GM19240 (cell line): ENCODE results near the gene RBAK.
"Not testable (repeated sequence)": the region's sequence is repeated elsewhere in the genome, so short reads cannot be mapped to it uniquely, and the experiment has no call there.

Source experiments
- DNase-seq: peaks from one replicate; pipeline ENCODE4 v3.0.0; 2011; ENCODE audit warnings: low spot score; ENCODE audit not compliant: insufficient read length

Gene RBAK

DNA sequence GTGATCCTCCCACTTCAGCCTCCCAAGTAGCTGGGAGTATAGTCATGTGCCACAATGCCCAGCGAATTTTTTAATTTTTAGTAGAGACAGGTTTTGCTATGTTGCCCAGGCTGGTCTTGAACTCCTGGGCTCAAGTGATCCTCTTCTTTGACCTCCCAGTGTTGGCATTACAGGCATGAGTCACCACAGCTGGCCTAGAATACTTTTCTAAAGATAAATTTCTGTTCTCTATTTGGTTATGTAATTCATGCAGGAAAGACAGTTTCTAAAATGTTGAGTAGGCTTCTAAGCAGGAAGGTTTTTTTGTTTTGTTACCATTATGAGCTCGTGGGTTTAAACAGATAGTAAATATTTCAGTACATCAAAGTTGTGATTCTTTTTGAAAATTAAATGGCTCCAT lies 5.0 kb downstream of the RBAK start:
- no peak for DNase-seq

DNA sequence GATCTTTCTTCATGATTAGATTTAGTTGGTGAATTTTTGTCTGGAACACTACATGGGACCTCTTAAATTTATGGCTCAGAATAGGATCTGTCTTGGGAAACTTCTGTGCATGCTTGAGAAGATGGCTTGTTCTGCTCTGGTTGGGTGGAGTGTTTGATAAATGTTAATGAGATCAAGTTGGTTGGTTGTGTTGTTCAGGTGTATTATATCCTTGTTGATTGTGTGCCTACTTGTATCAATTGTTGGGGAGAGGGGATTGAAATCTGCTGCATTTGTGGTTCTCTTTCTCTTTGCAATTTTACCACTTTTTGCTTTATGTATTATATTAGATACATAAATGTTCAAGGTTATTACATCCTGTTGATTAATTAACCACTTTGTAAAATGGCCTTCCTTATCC lies 6.1 kb downstream of the RBAK start:
- not testable (repeated sequence) for DNase-seq

DNA sequence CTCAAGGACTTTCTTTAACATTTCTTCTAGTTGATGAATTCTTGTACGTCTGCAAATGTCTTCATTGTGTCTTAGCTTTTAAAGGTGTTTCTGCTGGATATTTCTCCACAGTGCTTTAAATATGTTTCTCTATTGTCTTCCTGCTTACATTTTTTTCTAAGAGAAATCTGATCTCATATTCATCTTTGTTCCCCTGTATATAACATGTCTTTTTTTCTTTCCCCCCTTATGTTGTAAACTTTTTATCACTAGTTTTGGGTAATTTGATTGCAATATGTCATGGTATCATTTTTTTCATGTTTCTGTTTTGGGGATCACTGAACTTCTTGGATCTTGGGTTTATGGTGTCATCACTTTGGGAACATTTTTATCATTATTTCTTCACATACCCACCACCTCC lies 7.5 kb downstream of the RBAK start:
- no peak for DNase-seq

DNA sequence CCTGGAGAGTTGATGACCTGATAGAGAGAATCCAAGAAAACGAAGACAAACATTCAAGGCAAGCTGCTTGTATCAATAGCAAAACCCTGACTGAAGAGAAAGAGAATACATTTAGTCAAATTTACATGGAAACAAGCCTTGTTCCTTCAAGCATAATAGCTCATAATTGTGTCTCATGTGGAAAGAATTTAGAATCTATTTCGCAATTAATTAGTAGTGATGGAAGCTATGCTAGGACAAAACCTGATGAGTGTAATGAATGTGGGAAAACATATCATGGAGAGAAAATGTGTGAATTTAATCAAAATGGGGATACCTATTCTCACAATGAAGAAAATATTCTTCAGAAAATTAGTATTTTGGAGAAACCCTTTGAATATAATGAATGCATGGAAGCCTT lies 18.0 kb downstream of the RBAK start:
- no peak for DNase-seq

DNA sequence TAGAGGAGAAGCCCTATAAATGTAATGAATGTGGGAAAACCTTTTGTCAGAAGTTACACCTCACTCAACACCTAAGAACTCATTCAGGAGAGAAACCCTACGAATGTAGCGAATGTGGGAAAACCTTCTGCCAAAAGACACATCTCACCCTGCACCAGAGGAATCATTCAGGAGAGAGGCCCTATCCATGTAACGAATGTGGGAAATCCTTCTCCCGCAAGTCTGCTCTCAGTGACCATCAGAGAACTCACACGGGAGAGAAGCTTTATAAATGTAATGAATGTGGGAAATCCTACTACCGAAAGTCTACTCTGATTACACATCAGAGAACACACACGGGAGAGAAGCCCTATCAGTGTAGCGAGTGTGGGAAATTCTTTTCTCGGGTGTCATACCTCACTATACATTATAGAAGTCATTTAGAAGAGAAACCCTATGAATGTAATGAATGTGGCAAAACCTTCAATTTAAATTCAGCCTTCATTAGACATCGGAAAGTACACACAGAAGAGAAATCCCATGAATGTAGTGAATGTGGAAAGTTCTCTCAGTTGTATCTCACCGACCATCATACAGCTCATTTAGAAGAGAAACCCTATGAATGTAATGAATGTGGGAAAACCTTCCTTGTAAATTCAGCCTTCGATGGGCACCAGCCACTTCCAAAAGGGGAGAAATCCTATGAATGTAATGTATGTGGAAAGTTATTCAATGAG lies 18.9 kb downstream of the RBAK start:
- no peak for DNase-seq

GRCh38 chr7:5065107-5065407 lies 19.4 kb downstream of the RBAK start:
- no peak for DNase-seq

DNA sequence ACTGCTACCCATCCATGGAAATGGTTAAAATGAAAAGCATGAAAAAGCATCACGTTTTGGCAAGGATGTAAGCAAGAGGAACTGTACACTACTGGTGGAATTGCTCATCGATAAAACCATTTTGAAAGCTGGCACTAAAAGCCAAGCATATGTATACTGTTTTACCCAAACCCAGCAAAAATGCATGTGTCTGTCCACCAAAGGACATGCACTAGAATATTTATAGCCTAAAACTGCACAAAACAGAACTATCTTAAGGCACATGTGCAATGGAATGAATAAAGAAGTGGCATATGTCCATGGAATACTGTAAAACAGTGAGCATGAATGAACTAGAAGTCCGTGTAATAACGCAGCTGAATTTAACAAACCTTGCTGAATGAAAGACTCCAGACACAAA lies 22.9 kb downstream of the RBAK start:
- DNase-seq: no peak

DNA sequence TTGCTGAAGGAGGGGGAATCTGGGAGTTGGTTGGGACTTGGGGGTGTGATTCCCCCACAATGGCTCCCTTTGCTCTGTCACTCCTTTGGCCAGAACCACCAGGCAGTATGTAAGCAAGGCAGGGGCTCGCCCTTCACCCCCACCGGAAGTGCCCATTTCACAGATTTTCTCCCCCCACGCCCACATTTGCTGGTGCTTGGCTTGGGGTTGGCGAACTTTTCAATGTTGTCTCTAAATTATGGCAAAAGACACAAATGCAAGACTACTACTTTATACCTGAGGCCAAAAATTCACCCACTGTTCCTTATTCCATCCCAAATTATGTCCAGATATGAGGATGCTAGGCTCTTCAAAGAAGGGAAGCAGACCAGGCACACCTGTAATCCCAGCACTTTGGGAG lies 24.5 kb downstream of the RBAK start:
- DNase-seq: no peak

- not testable (repeated sequence) for DNase-seq
Observed at GRCh38 chr7:5075187-5075586, 29.5 kb downstream of the RBAK start.

DNA sequence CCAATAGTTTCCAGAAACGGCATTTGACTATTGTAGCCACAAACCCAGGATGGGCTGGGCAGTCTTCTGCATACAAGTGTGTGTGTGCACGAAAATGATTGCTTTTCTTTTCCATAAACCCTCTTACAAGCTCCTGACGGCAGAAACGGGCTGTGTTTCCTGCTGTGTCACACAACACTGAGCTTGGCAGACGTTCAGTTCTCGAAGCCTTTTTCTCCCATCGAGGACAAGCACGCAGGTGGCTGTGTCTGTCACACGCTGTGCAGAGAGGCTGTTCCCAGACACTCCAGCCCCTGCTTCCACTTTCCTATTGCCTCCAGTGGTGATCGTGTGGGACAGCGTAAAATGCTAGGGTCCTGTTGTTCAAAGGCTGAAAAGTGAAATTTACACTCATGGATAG lies 32.1 kb downstream of the RBAK start:
- DNase-seq: no peak

- DNase-seq: no peak
Observed at GRCh38 chr7:5082806-5083205, 37.1 kb downstream of the RBAK start.

- no peak for DNase-seq
Observed at GRCh38 chr7:5083311-5083711, 37.7 kb downstream of the RBAK start.

DNA sequence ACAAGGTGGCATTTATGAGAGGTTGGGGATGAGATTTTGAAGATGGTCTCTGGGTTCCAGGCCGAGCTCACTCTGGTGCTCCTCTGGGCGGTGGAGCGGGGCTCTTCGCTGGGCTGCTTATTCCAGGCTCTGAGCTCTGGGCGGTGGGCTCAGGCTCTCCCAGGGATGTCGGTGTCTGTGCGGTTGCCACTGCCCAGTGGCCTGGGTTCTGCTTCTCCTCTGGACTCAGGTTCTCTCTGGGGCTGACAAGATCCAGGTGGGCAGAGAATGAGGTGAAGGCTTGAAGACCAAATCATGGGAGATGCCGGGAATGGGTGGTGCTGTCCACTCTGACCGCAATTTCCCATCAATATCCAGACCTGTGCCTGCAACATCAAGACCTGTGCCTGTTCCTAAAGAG lies 40.6 kb downstream of the RBAK start:
- no peak for DNase-seq

DNA sequence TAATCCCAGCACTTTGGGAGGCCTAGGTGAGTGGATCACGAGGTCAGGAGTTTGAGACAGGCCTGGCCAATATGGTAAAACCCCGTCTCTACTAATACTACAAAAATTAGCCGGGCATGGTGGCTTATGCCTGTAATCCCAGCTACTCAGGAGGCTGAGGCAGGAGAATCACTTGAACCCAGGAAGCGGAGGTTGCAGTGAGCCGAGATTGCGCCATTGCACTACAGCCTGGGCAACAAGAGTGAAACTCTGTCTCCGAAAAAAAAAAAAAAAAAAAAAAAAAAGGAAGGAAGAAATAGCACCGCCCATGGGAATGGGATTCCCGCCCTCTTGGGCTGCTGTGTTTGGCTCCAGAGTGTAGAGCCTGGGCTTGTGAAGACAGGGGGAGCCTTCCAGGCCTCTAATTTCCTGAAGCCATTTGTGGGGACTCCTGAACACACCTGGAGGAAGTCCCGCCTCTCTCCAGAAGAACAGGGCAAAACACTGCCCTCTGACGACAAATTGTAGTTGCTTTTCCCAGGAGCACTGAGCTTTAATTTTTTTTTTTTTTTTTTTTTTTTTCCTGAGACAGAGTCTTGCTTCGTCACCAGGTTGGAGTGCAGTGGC lies 42.7 kb downstream of the RBAK start:
- not testable (repeated sequence) for DNase-seq

- DNase-seq: no peak
Observed at GRCh38 chr7:5088906-5089305, 43.2 kb downstream of the RBAK start.

GRCh38 chr7:5093948-5094347 lies 48.3 kb downstream of the RBAK start:
- no peak for DNase-seq

DNA sequence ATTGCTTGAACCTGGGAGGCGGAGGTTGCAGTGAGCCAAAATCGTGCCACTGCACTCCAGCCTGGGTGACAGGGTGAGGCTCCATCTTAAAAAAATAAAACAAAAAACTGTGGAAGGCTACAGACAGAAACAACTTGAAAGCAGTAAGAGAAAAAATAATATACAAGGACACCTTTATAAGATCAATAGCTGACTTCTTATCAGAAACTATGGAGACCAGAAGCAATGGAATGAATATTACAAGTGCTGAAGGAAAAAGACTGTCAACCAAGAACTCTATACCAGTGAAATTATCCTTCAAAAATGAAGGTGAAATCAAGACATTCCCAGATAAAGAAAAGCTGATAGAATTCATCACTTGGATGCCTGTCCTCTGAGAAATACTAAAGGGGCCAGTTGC lies 49.0 kb downstream of the RBAK start:
- no peak for DNase-seq

DNA sequence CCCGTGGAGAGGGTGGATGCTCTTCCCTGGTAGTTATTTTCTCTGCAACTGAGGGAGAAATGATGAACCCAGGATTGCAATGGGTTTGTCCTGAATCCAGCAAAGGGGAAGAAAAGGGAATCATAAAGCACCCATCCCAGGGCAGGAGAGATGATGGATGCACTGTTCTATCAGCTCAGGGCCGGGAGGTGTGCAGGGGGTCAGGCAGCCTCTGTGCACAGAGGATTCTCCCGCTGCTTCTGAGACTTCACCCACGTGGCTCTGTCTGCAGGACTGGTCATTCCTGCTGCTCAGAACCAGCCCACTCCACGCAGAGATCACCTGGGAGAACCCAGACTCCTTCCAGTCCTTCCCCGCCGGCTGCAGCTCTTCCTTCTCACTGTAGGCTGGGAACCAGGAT lies 70.7 kb downstream of the RBAK start:
- no peak for DNase-seq

DNA sequence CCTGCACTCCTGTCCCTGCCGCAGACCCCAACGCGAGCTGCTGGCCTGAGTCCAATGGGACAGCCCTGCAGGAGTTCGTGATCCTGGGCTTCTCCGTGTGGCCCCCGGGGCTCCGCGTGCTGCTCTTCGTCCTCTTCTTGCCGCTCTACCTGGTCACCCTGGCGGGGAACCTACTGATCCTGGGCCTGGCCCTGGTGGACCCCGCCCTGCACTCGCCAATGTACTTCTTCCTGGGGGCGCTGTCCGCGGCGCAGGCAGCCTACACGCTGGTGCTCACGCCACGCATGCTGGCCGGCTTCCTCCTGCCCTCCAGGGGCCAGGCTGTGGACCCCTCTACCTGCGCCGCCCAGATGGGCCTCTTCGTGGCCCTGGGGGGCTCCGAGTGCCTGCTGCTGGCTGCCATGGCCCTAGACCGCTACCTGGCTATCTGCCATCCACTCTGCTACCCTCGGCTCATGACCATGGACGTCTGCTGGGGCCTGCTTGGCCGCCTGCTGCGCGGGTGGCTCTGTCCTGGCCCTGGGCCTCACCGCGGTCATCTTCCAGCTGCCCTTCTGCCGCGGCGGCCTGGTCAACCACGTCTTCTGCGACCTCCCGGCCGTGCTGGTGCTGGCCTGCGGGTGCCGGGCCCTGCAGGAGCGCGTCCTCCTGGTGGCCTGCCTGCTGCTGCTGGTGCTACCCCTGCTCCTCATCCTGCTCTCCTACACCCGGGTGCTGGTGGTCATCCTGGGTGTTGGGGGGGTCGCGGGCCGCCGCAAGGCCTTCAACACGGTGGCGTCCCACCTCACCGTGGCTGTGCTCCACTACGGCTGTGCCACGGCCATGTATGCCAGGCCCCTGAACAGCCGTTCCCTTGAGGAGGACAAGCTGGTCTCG lies 71.7 kb downstream of the RBAK start:
- no peak for DNase-seq
